ENCODE data around the gene DSTYK.

DSTYK gene

GRCh38 chr1:205211169-205211838 is at the start of gene DSTYK:
Gene DSTYK, minus strand, starts transcription at chr1:205211702. Its CDS starts 167 bp downstream, at chr1:205211535.
- DNase-seq: peak; percentile 76 to 98 (median 92)

- no peak for DNase-seq
These were observed 48.5 kb upstream of the DSTYK start for GRCh38 chr1:205259998-205260397.

GRCh38 chr1:205259324-205259832 is 47.9 kb upstream of the DSTYK start:
- no peak for DNase-seq

GRCh38 chr1:205258719-205259118 is 47.2 kb upstream of the DSTYK start:
- DNase-seq: peak in 38 of 51 donors; percentile 14 to 83 (median 64)

GRCh38 chr1:205258261-205258691 is 46.8 kb upstream of the DSTYK start:
- peak in 1 of 51 donors; percentile 44 for DNase-seq

- DNase-seq: peak in 10 of 51 donors; percentile 18 to 42 (median 30)
These were observed 46.2 kb upstream of the DSTYK start for GRCh38 chr1:205257735-205258134.

- DNase-seq: peak in 1 of 51 donors; percentile 29
These were observed 45.6 kb upstream of the DSTYK start for GRCh38 chr1:205256951-205257625.

- peak; percentile 38 to 97 (median 85) for DNase-seq
These were observed 44.7 kb upstream of the DSTYK start for GRCh38 chr1:205255941-205256780.

GRCh38 chr1:205251576-205251975 is 40.1 kb upstream of the DSTYK start:
- no peak for DNase-seq

- DNase-seq: no peak
These were observed 39.2 kb upstream of the DSTYK start for GRCh38 chr1:205250699-205251098.

GRCh38 chr1:205249651-205250050 is 38.1 kb upstream of the DSTYK start:
- peak in 11 of 51 donors; percentile 24 to 71 (median 42) for DNase-seq

GRCh38 chr1:205248793-205249601 is 37.5 kb upstream of the DSTYK start:
- peak in 45 of 51 donors; percentile 25 to 93 (median 69) for DNase-seq

- DNase-seq: peak in 42 of 51 donors; percentile 22 to 94 (median 69)
These were observed 35.8 kb upstream of the DSTYK start for GRCh38 chr1:205247130-205247921.

- peak in 1 of 51 donors; percentile 54 for DNase-seq
These were observed 35.0 kb upstream of the DSTYK start for GRCh38 chr1:205246351-205247119.

- DNase-seq: no peak
These were observed 33.6 kb upstream of the DSTYK start for GRCh38 chr1:205245096-205245495.

GRCh38 chr1:205244384-205244783 is 32.9 kb upstream of the DSTYK start:
- DNase-seq: no peak

GRCh38 chr1:205243350-205244191 is 32.1 kb upstream of the DSTYK start:
- DNase-seq: no peak

GRCh38 chr1:205241366-205242030 is 30.0 kb upstream of the DSTYK start:
- DNase-seq: no peak
